ENCODE results near the gene ZG16. TPM values are rescaled to one million over a fixed set of nuclear protein-coding genes. Genes with fewer than 3 reads are reported as not detected.
A peak's percentile ranks its signal among the peaks of the same experiment; 100 is the strongest.

ZG16 gene
- polyA plus RNA-seq, 1 donor from 2014 or later, result not detected

- H3K27ac ChIP-seq (ENCODE audit: low read length), result peak overlapping the region; percentile 98
- H3K36me3 ChIP-seq (ENCODE audit: insufficient read depth, low read length), result no peaks in the 10 kb centered on the region
- H3K79me2 ChIP-seq (replicated peaks; ENCODE audit: insufficient read depth, low read length), result peaks cover 35% of the 10 kb centered on the region
These were observed 38.8 kb downstream of the ZG16 start for GRCh38 chr16:29816694-29817441.

GRCh38 chr16:29818082-29818481 is 40.0 kb downstream of the ZG16 start:
- Histone ChIP-seq H3K9me2 (ENCODE audit: insufficient read depth, low read length) (no peaks in the 10 kb centered on the region), H3K36me3 (ENCODE audit: insufficient read depth, low read length) (no peaks in the 10 kb centered on the region), H3K4me2 (ENCODE audit: low read length) (no peak overlapping the region), H3K4me3 (ENCODE audit: low read length) (no peak overlapping the region), H3K9me3 (ENCODE audit: low read length) (no peaks in the 10 kb centered on the region), H4K20me1 (ENCODE audit: insufficient read depth) (no peaks in the 10 kb centered on the region), H3K27me3 (ENCODE audit: insufficient read depth, low read depth, low read length) (no peaks in the 10 kb centered on the region), H3K79me2 (replicated peaks; ENCODE audit: insufficient read depth, low read length) (peaks cover 30% of the 10 kb centered on the region), H2AFZ (ENCODE audit: low read depth, low read length) (no peak overlapping the region), H3K27ac (ENCODE audit: low read length) (no peak overlapping the region), H3K9ac (ENCODE audit: low read length) (no peak overlapping the region), H3F3A (ENCODE audit: insufficient read depth, low read length, poor library complexity, severe bottlenecking) (no peaks in the 10 kb centered on the region)
- TF ChIP-seq SMC3 (conservative IDR thresholded peaks at IDR 0.05; ENCODE audit: poor library complexity), result no peak
- TF ChIP-seq TAF1 (IDR thresholded peaks at IDR 0.05; ENCODE audit: low read depth), result no peak
- no peak for TF ChIP-seq EZH2 (IDR thresholded peaks at IDR 0.05; ENCODE audit: borderline replicate concordance, insufficient read depth, low read length, poor library complexity, severe bottlenecking)
- no peak for TF ChIP-seq REST (IDR thresholded peaks at IDR 0.05; ENCODE audit: borderline replicate concordance)
- no peak for TF ChIP-seq RAD21 (conservative IDR thresholded peaks at IDR 0.05)
- TF ChIP-seq POLR2AphosphoS5 (IDR thresholded peaks at IDR 0.05), result no peak
- no peak for TF ChIP-seq MXI1 (conservative IDR thresholded peaks at IDR 0.05; ENCODE audit: poor library complexity, severe bottlenecking)
- no peak for TF ChIP-seq EP300 (conservative IDR thresholded peaks at IDR 0.05; ENCODE audit: poor library complexity, severe bottlenecking)
- TF ChIP-seq CTCF (IDR thresholded peaks at IDR 0.05; ENCODE audit: poor library complexity, severe bottlenecking), result no peak

More at GRCh38 chr16:29816694-29817441, 38.8 kb downstream of the ZG16 start:
- TF ChIP-seq EZH2 (IDR thresholded peaks at IDR 0.05; ENCODE audit: borderline replicate concordance, insufficient read depth, low read length, poor library complexity, severe bottlenecking) (no peak), TAF1 (IDR thresholded peaks at IDR 0.05; ENCODE audit: low read depth) (peak; percentile 14), CTCF (IDR thresholded peaks at IDR 0.05; ENCODE audit: poor library complexity, severe bottlenecking) (peak; percentile 38), EP300 (conservative IDR thresholded peaks at IDR 0.05; ENCODE audit: poor library complexity, severe bottlenecking) (no peak), MXI1 (conservative IDR thresholded peaks at IDR 0.05; ENCODE audit: poor library complexity, severe bottlenecking) (no peak)
- peak overlapping the region; percentile 100 for H3K4me3 ChIP-seq (ENCODE audit: low read length)
- no peaks in the 10 kb centered on the region for H3K9me2 ChIP-seq (ENCODE audit: insufficient read depth, low read length)
- peak overlapping the region; percentile 80 for H3K9ac ChIP-seq (ENCODE audit: low read length)
- H3K27me3 ChIP-seq (ENCODE audit: insufficient read depth, low read depth, low read length), result no peaks in the 10 kb centered on the region
- H3K4me2 ChIP-seq (ENCODE audit: low read length), result peak overlapping the region; percentile 68
- H4K20me1 ChIP-seq (ENCODE audit: insufficient read depth), result no peaks in the 10 kb centered on the region
- no peaks in the 10 kb centered on the region for H3F3A ChIP-seq (ENCODE audit: insufficient read depth, low read length, poor library complexity, severe bottlenecking)
- no peak overlapping the region for H2AFZ ChIP-seq (ENCODE audit: low read depth, low read length)
- H3K9me3 ChIP-seq (ENCODE audit: low read length), result no peaks in the 10 kb centered on the region
